HepG2 (cell line): ENCODE results near the gene SEPTIN5. TPM values are rescaled to one million over a fixed set of nuclear protein-coding genes. Genes with fewer than 3 reads are reported as not detected.

Experiments
- ATAC-seq: fragments of 200-7000 bp; cut with Tn5 transposase; 3 replicates; pipeline ENCODE4 v1.9.1; 2020; ENCODE audit warnings: mild to moderate bottlenecking, moderate library complexity
- BruUV-seq: library from RNA; stranded (reverse); fragments of 400-500 nt; replicated peaks from 2 replicates; lab custom pipeline; 2021; lab: Mats Ljungman, UMichigan
- CTCF ChIA-PET: fragments of 300-600 bp; formaldehyde crosslinking; extraction: SDS; loops from one replicate; lab custom pipeline; 2021; ENCODE audit warnings: low total read pairs, inconsistent platforms, low intra/inter-chr PET ratio; lab: Yijun Ruan, JAX
- POLR2A ChIA-PET: fragments of 350-600 bp; sonication (Branson Sonifier 250); formaldehyde crosslinking; loops from one replicate; lab custom pipeline; 2020; ENCODE audit warnings: antibody characterized with exemption, inconsistent platforms; lab: Yijun Ruan, JAX
- DNase-seq: peaks from one replicate; pipeline ENCODE4 v3.0.0-alpha.2; 2015; ENCODE audit warnings: low spot score
- FAIRE-seq: peaks from 3 replicates; lab custom pipeline; 2011; peaks lifted over from hg19 to GRCh38; lab: Jason Lieb, UNC
- H2AFZ ChIP-seq: one replicate; pipeline ENCODE4 v1.6.1; 2011; ENCODE audit warnings: low read length, inconsistent platforms
- H3K27ac ChIP-seq: fragments of 300-600 bp; 3 replicates; pipeline ENCODE4 v1.8.0; 2011; ENCODE audit warnings: mixed run types, mild to moderate bottlenecking, mixed read lengths, low read length, inconsistent platforms; ENCODE audit not compliant: insufficient read depth; ENCODE audit errors: extremely low read length
- H3K27me3 ChIP-seq, 2 experiments: fragments of 200-600 bp in 1 of 2; 2 replicates in 1 of 2; 3 replicates in 1 of 2; pipeline versions ENCODE4 v1.6.0 to v1.8.0; 2011; ENCODE audit warnings: low read length in 2 of 2, mild to moderate bottlenecking in 2 of 2, moderate library complexity in 2 of 2, inconsistent platforms in 1 of 2; ENCODE audit not compliant: insufficient read depth in 2 of 2, control insufficient read depth in 1 of 2
- H3K36me3 ChIP-seq, 2 experiments: fragments of 200-600 bp in 1 of 2; replicated peaks in 1 of 2; 2 replicates in 1 of 2; 3 replicates in 1 of 2; pipeline versions ENCODE4 v1.5.1 to v1.8.0; 2011; ENCODE audit warnings: low read length in 2 of 2, inconsistent platforms in 1 of 2; ENCODE audit not compliant: insufficient read depth in 2 of 2, control insufficient read depth in 1 of 2
- H3K4me1 ChIP-seq: 2 replicates; pipeline ENCODE4 v1.5.1; 2012; ENCODE audit warnings: low read length, inconsistent platforms; ENCODE audit not compliant: insufficient read depth
- H3K4me2 ChIP-seq: 2 replicates; pipeline ENCODE4 v1.6.0; 2011; ENCODE audit warnings: low read depth, low read length, inconsistent platforms
- H3K4me3 ChIP-seq, 3 experiments: fragments of 200-600 bp in 1 of 3; sonication (generic), shearing (Covaris generic) in 1 of 3; replicated peaks in 1 of 3; 2 replicates each; pipeline ENCODE4 v1.5.1; 2011 to 2016; ENCODE audit warnings: low read length in 3 of 3, inconsistent platforms in 2 of 3, low read depth in 2 of 3, mild to moderate bottlenecking in 2 of 3, control low read depth in 1 of 3, mixed read lengths in 1 of 3; ENCODE audit not compliant: insufficient read depth in 1 of 3
- H3K79me2 ChIP-seq: one replicate; pipeline ENCODE4 v1.6.1; 2011; ENCODE audit warnings: low read length, inconsistent platforms; ENCODE audit not compliant: insufficient read depth
- H3K9ac ChIP-seq: 2 replicates; pipeline ENCODE4 v1.6.0; 2011; ENCODE audit warnings: mild to moderate bottlenecking, low read depth, low read length, inconsistent platforms; ENCODE audit not compliant: insufficient read depth
- H3K9me3 ChIP-seq: 2 replicates; pipeline ENCODE4 v1.5.1; 2012; ENCODE audit warnings: mild to moderate bottlenecking, low read length
- H4K20me1 ChIP-seq: 2 replicates; pipeline ENCODE4 v1.6.0; 2011; ENCODE audit warnings: inconsistent platforms, mild to moderate bottlenecking, low read length, moderate library complexity; ENCODE audit not compliant: insufficient read depth
- CREM ChIP-seq, 2 experiments: sonication (generic) in 1 of 2; formaldehyde crosslinking in 1 of 2; IDR thresholded peaks; 2 replicates each; pipeline versions ENCODE4 v1.4.0 to v1.6.1; 2016 to 2020; ENCODE audit warnings: antibody characterized with exemption in 1 of 2, mild to moderate bottlenecking in 1 of 2, missing genetic modification reagents in 1 of 2
- ELF3 ChIP-seq: IDR thresholded peaks from 2 replicates; pipeline ENCODE4 v1.6.1; 2016; ENCODE audit warnings: missing genetic modification reagents, missing compliant biosample characterization
- ETV6 ChIP-seq: sonication (generic); formaldehyde crosslinking; conservative IDR thresholded peaks from 2 replicates; pipeline ENCODE4 v1.4.0; 2020; ENCODE audit warnings: missing genetic modification reagents
- JUNB ChIP-seq: sonication (generic); formaldehyde crosslinking; IDR thresholded peaks from 2 replicates; pipeline ENCODE4 v1.8.0; 2022; ENCODE audit warnings: missing genetic modification reagents, mild to moderate bottlenecking, borderline replicate concordance
- MAFF ChIP-seq: IDR thresholded peaks from 2 replicates; pipeline ENCODE4 v1.6.1; 2011; ENCODE audit warnings: low read depth, low read length, improper control_type of control experiment
- NR2C2 ChIP-seq: sonication (generic); formaldehyde crosslinking; IDR thresholded peaks from 2 replicates; pipeline ENCODE4 v1.4.0; 2020; ENCODE audit warnings: missing genetic modification reagents, mild to moderate bottlenecking, moderate library complexity, borderline replicate concordance
- PHB2 ChIP-seq: fragments of 450-650 bp; IDR thresholded peaks from 2 replicates; pipeline ENCODE4 v1.6.1; 2018; ENCODE audit not compliant: partially characterized antibody
- TOPORS ChIP-seq: sonication (generic); formaldehyde crosslinking; IDR thresholded peaks from 2 replicates; pipeline ENCODE4 v1.8.0; 2023; ENCODE audit warnings: mild to moderate bottlenecking, missing genetic modification reagents
- ZNF230 ChIP-seq: sonication (generic); formaldehyde crosslinking; IDR thresholded peaks from 2 replicates; pipeline ENCODE4 v1.4.0; 2020; ENCODE audit warnings: mild to moderate bottlenecking, missing genetic modification reagents
- ZNF282 ChIP-seq: fragments of 450-650 bp; IDR thresholded peaks from 2 replicates; pipeline ENCODE4 v1.6.1; 2018; ENCODE audit not compliant: partially characterized antibody
- ZNF367 ChIP-seq: sonication (generic); formaldehyde crosslinking; IDR thresholded peaks from 2 replicates; pipeline ENCODE4 v1.4.0; 2020; ENCODE audit warnings: missing genetic modification reagents, borderline replicate concordance
- ZNF501 ChIP-seq: sonication (generic); formaldehyde crosslinking; IDR thresholded peaks from 2 replicates; pipeline ENCODE4 v1.5.1; 2020; ENCODE audit warnings: mild to moderate bottlenecking, moderate library complexity, missing genetic modification reagents
- ZNF577 ChIP-seq: sonication (generic); formaldehyde crosslinking; IDR thresholded peaks from 2 replicates; pipeline ENCODE4 v1.4.0; 2020; ENCODE audit warnings: mild to moderate bottlenecking, low read depth, missing genetic modification reagents, borderline replicate concordance
- ZNF670 ChIP-seq: sonication (generic); formaldehyde crosslinking; IDR thresholded peaks from 2 replicates; pipeline ENCODE4 v1.8.0; 2022; ENCODE audit warnings: mild to moderate bottlenecking, missing genetic modification reagents, borderline replicate concordance
- ZNF749 ChIP-seq: sonication (generic); formaldehyde crosslinking; IDR thresholded peaks from 2 replicates; pipeline ENCODE4 v1.8.0; 2022; ENCODE audit warnings: mild to moderate bottlenecking, missing genetic modification reagents, moderate library complexity, borderline replicate concordance
- WGBS: methylation state at CpG from one replicate; pipeline ENCODE4 v1.1.6; 2017; ENCODE audit warnings: low lambda C conversion rate; 5-methylcytosine and 5-hydroxymethylcytosine counted together
- in situ Hi-C: cut with HindIII; loops from 2 replicates; pipeline ENCODE4 v1.10.0; 2017; ENCODE audit warnings: low pct_unique_long_range_greater_than_20kb; ENCODE audit not compliant: extremely low pct_ligation_motif_present
- intact Hi-C: fragments of 100-400 bp; cut with micrococcal nuclease; formaldehyde crosslinking; loops from one replicate; pipeline ENCODE4 v1.10.0; 2022; ENCODE audit not compliant: unreplicated experiment
- polyA plus RNA-seq, 8 experiments: library from polyadenylated mRNA; depleted of rRNA in 3 of 8; stranded (reverse) in 7 of 8; unstranded in 1 of 8; fragments of >200 nt; fragmentation: Illumina TruSeq in 4 of 8; extraction: Trizol in 4 of 8; gene quantifications; 2 replicates each; pipeline versions ENCODE4 v1.2.1 to v1.2.3, GENCODE V29; 2011 to 2016; ENCODE audit warnings: low read depth in 4 of 8, missing spikeins in 1 of 8, mixed read lengths in 1 of 8; ENCODE audit not compliant: insufficient read depth in 1 of 8
- total RNA-seq, 5 experiments: library from RNA; depleted of rRNA; stranded (reverse); fragments of >200 nt; fragmentation: Illumina TruSeq; extraction: Trizol; gene quantifications; 2 replicates each; pipeline ENCODE4 v1.2.3, GENCODE V29; 2016; ENCODE audit warnings: low read depth in 1 of 5
- TF ChIP-seq, protein P1 (sequence below): sonication (generic); formaldehyde crosslinking; IDR thresholded peaks from 2 replicates; pipeline ENCODE4 v1.4.0; 2020; ENCODE audit warnings: mild to moderate bottlenecking, missing genetic modification reagents
- TF ChIP-seq, protein P2 (sequence below): sonication (generic); formaldehyde crosslinking; IDR thresholded peaks from 2 replicates; pipeline ENCODE4 v1.8.0; 2022; ENCODE audit warnings: missing genetic modification reagents, mild to moderate bottlenecking, inconsistent platforms, borderline replicate concordance
- TF ChIP-seq, protein P3 (sequence below): fragments of 450-650 bp; IDR thresholded peaks from 2 replicates; pipeline ENCODE4 v1.6.1; 2016
- TF ChIP-seq, protein P4 (sequence below): sonication (generic); formaldehyde crosslinking; IDR thresholded peaks from 2 replicates; pipeline ENCODE4 v1.4.0; 2020; ENCODE audit warnings: mild to moderate bottlenecking, low read depth, missing genetic modification reagents

SEPTIN5 gene
- total and polyA plus RNA-seq, 2 of the 13 experiments (the other 11 are each of a cell fraction or from before 2014, with no cell fraction given) = 0.33 TPM; not detected in 1

DNA sequence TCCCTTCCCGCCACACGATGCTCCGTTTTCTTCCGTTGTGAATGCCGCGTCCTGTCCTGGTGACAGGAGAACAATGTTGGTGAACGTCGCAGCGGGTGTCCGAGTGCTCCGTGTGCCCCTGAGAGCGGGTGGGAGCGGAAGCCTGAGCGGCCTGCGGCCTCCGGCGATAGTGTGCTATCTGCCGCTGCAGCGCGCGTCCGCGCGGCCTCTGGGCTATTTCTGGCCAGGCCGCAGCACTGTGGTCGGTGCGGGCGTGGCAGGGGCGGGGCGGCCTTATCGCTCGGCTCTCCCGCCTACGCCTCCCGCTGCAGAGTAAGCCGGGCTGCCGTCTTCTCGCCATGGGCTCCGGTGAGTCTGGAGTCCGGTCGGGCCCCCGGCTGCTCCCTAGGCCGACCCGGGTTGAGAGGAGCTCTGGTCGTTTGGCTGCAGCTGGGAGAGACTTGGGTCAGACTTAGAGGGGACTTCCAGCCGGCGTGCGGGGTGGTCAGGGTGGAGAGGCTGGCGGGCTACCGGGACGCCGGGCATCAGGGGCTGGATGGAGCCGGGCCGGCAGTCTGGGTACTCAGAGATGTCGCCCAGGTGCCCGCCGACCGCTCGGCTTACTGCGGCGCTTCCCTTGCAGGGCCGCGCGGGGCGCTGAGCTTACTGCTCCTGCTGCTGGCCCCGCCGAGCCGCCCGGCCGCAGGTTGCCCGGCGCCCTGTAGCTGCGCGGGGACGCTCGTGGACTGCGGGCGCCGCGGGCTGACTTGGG is 9.1 kb downstream of the SEPTIN5 start, which contains the start of gene GP1BB:
GP1BB (plus strand) TSS at position 308 of the 751 bp plus-strand sequence; CDS start at position 339, 31 bp downstream.
- 2% methylated on average over 23 of the region's 80 CpGs for WGBS
- BruUV-seq = no TSS peak
- no peak for DNase-seq
- ChIA-PET POLR2A (no interaction called here), CTCF (no interaction called here)
- in situ Hi-C loops = loop anchor here (5.0 kb wide), 1 partner anchor 46 kb away; no protein-coding TSS in a partner anchor
- no peak within 1 kb of the TSS for H2AFZ ChIP-seq
- intact Hi-C loops = no loop called here
- H3K9me3 ChIP-seq = no peaks in the 10 kb centered on the region
- H3K9ac ChIP-seq = no peak within 1 kb of the TSS
- peak within 1 kb of the TSS; percentile 37 to 73 (median 41); a peak in 5 of 6 replicates for H3K4me3 ChIP-seq
- H3K27me3 ChIP-seq = peaks cover 24 to 84% of the 10 kb centered on the region in 2 experiments
- no peaks in the 10 kb centered on the region for H3K36me3 ChIP-seq
- peaks cover 33% of the 10 kb centered on the region for H3K4me1 ChIP-seq
- H3K27ac ChIP-seq = no peak within 1 kb of the TSS
- no peaks in the 10 kb centered on the region for H3K79me2 ChIP-seq
- ATAC-seq = peak; percentile 62
- no peak for FAIRE-seq
- H4K20me1 ChIP-seq = 0 out of 2 replicates have a peak, but pooled peaks cover 5% of the 10 kb centered on the region
- H3K4me2 ChIP-seq = peak within 1 kb of the TSS; percentile 88
- no peak for TF ChIP-seq CREM (IDR thresholded peaks at IDR 0.05)
- TF ChIP-seq CREM (CRISPR knock-in tag; IDR thresholded peaks at IDR 0.05) = no peak
- no peak for TF ChIP-seq ZNF577 (CRISPR knock-in tag)
- no peak for TF ChIP-seq NR2C2 (CRISPR knock-in tag)
- TF ChIP-seq, protein P1, sequence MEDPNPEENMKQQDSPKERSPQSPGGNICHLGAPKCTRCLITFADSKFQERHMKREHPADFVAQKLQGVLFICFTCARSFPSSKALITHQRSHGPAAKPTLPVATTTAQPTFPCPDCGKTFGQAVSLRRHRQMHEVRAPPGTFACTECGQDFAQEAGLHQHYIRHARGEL (CRISPR knock-in tag) = 0 out of 2 replicates have a peak, but pooled peaks have one; percentile 62
- 0 out of 2 replicates have a peak, but pooled peaks have one; percentile 21 for TF ChIP-seq ZNF670
- TF ChIP-seq MAFF = no peak
- TF ChIP-seq, protein P2, sequence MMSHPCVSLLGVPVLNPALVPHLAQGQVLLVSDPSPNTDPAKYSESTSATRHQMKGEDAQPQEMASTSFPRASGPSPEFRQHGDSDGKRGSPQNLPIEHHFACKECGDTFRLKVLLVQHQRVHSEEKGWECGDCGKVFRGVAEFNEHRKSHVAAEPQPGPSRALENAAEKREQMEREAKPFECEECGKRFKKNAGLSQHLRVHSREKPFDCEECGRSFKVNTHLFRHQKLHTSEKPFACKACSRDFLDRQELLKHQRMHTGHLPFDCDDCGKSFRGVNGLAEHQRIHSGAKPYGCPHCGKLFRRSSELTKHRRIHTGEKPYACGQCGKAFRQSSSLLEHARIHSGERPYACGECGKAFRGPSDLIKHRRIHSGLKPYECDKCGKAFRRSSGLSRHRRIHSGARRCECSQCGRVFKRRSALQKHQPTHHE (CRISPR knock-in tag) = no peak
- TF ChIP-seq, protein P3, sequence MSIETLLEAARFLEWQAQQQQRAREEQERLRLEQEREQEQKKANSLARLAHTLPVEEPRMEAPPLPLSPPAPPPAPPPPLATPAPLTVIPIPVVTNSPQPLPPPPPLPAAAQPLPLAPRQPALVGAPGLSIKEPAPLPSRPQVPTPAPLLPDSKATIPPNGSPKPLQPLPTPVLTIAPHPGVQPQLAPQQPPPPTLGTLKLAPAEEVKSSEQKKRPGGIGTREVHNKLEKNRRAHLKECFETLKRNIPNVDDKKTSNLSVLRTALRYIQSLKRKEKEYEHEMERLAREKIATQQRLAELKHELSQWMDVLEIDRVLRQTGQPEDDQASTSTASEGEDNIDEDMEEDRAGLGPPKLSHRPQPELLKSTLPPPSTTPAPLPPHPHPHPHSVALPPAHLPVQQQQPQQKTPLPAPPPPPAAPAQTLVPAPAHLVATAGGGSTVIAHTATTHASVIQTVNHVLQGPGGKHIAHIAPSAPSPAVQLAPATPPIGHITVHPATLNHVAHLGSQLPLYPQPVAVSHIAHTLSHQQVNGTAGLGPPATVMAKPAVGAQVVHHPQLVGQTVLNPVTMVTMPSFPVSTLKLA = no peak
- TF ChIP-seq ZNF749 = no peak
- no peak for TF ChIP-seq ZNF282
- 0 out of 2 replicates have a peak, but pooled peaks have one; percentile 29 for TF ChIP-seq ZNF230 (CRISPR knock-in tag)
- no peak for TF ChIP-seq ELF3
- TF ChIP-seq, protein P4, sequence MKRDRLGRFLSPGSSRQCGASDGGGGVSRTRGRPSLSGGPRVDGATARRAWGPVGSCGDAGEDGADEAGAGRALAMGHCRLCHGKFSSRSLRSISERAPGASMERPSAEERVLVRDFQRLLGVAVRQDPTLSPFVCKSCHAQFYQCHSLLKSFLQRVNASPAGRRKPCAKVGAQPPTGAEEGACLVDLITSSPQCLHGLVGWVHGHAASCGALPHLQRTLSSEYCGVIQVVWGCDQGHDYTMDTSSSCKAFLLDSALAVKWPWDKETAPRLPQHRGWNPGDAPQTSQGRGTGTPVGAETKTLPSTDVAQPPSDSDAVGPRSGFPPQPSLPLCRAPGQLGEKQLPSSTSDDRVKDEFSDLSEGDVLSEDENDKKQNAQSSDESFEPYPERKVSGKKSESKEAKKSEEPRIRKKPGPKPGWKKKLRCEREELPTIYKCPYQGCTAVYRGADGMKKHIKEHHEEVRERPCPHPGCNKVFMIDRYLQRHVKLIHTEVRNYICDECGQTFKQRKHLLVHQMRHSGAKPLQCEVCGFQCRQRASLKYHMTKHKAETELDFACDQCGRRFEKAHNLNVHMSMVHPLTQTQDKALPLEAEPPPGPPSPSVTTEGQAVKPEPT (CRISPR knock-in tag) = no peak; the same call in 1 of the 2 replicates
- no peak; the same call in 1 of the 2 replicates for TF ChIP-seq ZNF501 (CRISPR knock-in tag)
- TF ChIP-seq ZNF367 (CRISPR knock-in tag) = no peak
- no peak for TF ChIP-seq TOPORS (CRISPR knock-in tag)
- TF ChIP-seq PHB2 = no peak
- TF ChIP-seq JUNB (CRISPR knock-in tag) = no peak
- TF ChIP-seq ETV6 (CRISPR knock-in tag) = no peak
